AG04449 (cell line): ENCODE measurements around the gene ATP6V0C.

Experiments
- CTCF ChIA-PET: fragments of 350-600 bp; formaldehyde crosslinking; extraction: SDS; loops from one replicate; lab custom pipeline; 2021; ENCODE audit warnings: antibody characterized with exemption; lab: Yijun Ruan, JAX
- POLR2A ChIA-PET: fragments of 400-600, 350-600 bp; formaldehyde crosslinking; extraction: SDS; loops from one replicate; lab custom pipeline; 2020; ENCODE audit warnings: antibody characterized with exemption, inconsistent platforms; lab: Yijun Ruan, JAX
- DNase-seq: peaks from one replicate; pipeline ENCODE4 v3.0.0-alpha.2; 2010; ENCODE audit warnings: low read depth, low spot score
- H3K4me3 ChIP-seq: 2 replicates; pipeline ENCODE4 v1.5.1; 2011; ENCODE audit warnings: low read depth, mild to moderate bottlenecking, control low read depth, low read length
- TF ChIP-seq, protein P1 (sequence below): IDR thresholded peaks from one replicate; pipeline ENCODE4 v1.5.1; 2011; ENCODE audit warnings: mild to moderate bottlenecking, moderate library complexity, low read length, control low read depth, inconsistent platforms; ENCODE audit not compliant: insufficient read depth; ENCODE audit errors: missing control alignments

Gene ATP6V0C

GRCh38 chr16:2520097-2520783 is 6.5 kb downstream of the ATP6V0C start, which contains the start of gene AMDHD2:
Gene AMDHD2 (plus strand): TSS chr16:2520371. CDS start chr16:2520459, 88 bp downstream.
- TF ChIP-seq, protein P1, sequence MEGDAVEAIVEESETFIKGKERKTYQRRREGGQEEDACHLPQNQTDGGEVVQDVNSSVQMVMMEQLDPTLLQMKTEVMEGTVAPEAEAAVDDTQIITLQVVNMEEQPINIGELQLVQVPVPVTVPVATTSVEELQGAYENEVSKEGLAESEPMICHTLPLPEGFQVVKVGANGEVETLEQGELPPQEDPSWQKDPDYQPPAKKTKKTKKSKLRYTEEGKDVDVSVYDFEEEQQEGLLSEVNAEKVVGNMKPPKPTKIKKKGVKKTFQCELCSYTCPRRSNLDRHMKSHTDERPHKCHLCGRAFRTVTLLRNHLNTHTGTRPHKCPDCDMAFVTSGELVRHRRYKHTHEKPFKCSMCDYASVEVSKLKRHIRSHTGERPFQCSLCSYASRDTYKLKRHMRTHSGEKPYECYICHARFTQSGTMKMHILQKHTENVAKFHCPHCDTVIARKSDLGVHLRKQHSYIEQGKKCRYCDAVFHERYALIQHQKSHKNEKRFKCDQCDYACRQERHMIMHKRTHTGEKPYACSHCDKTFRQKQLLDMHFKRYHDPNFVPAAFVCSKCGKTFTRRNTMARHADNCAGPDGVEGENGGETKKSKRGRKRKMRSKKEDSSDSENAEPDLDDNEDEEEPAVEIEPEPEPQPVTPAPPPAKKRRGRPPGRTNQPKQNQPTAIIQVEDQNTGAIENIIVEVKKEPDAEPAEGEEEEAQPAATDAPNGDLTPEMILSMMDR: no peak
- peak within 1 kb of the TSS; percentile 72 for H3K4me3 ChIP-seq
- ChIA-PET CTCF (interaction anchor here (1.1 to 1.6 kb wide), 2 partner anchors 13 to 19 kb away, joined by 3 to 5 read pairs; no protein-coding TSS in a partner anchor), POLR2A (interaction anchor here (0.9 to 3.5 kb wide), 4 partner anchors 12 to 365 kb away, joined by 3 to 28 read pairs (median 4); partner anchors contain the start of genes CEMP1, ECI1 and TRAF7)
- DNase-seq: no peak

DNA sequence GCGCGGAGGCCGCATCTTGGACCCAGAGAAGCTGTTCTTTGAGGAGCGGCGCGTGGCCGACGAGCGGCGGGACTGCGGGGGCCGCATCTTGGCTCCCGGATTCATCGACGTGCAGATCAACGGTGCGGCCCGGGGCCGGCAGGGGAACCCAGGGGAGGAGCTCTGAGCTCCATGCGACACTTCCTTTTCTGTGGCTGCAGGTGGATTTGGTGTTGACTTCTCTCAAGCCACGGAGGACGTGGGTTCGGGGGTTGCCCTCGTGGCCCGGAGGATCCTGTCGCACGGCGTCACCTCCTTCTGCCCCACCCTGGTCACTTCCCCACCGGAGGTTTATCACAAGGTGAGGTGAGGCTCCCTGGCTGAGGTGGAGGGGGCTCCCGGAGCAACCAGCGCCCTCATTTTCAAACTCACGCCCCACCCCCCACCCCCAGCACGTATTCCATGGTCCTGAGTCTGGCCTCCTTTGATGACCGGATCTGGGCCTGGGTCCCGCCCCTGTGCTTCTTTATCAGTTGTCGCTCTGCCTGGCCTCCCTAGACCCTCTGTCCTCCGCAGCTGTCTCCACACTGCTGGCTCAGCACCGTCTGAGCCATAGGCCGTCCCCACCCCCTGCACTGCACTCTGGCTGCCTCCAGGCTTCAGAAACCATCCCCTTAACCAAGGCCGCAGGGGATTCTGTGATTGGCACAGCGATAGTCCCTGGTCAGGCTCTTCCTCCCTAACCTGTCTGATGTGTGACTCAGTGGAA is 7.2 kb downstream of the ATP6V0C start:
- ChIA-PET CTCF (interaction anchor here (1.1 to 1.6 kb wide), 2 partner anchors 12 to 20 kb away, joined by 3 to 5 read pairs; no protein-coding TSS in a partner anchor), POLR2A (interaction anchor here (1.0 to 3.5 kb wide), 2 partner anchors 11 to 366 kb away, joined by 4 to 28 read pairs; partner anchors contain the start of genes CEMP1 and TRAF7)
- no peak for DNase-seq
- peak overlapping the region; percentile 72 for H3K4me3 ChIP-seq
- TF ChIP-seq, protein P1: no peak

DNA sequence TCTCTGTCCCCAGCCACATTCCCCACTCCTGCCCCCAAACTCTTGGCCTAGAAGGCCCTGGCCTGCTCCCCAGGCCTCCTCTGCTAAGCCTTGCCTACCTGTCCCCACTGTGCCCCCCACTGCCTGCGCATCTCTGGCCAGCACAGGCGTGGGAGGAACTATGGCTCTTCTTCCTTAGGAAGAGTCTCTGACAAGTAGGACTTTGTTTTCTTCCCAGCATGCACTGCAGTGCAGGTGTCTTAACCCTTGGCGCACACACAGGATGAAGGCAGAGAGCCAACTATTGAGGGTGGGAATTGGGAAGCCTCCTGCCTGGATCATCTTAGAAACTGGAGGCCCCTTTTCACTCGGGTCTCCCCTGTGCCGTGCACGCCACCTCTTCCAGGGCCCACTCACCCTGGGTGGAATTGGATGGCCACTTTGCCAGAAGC is 10.1 kb downstream of the ATP6V0C start:
- ChIA-PET CTCF (no interaction called here), POLR2A (no interaction called here)
- TF ChIP-seq, protein P1: no peak
- H3K4me3 ChIP-seq: no peak overlapping the region
- DNase-seq: no peak

- H3K4me3 ChIP-seq: no peak overlapping the region
- ChIA-PET POLR2A (no interaction called here), CTCF (no interaction called here)
- TF ChIP-seq, protein P1: no peak
- DNase-seq: no peak
These were observed 10.7 kb downstream of the ATP6V0C start for GRCh38 chr16:2524339-2524938.

- CTCF ChIA-PET: interaction anchor here (1.0 kb wide), 1 partner anchor 25 kb away, joined by 3 read pairs; no protein-coding TSS in a partner anchor
- DNase-seq: no peak
- no peak overlapping the region for H3K4me3 ChIP-seq
- TF ChIP-seq, protein P1: no peak
- POLR2A ChIA-PET: no interaction called here
These were observed 12.4 kb downstream of the ATP6V0C start for GRCh38 chr16:2526135-2526534.
